ENCODE data around the gene GLIPR1L1. TPM values are rescaled to one million over a fixed set of nuclear protein-coding genes. Genes with fewer than 3 reads are reported as not detected.

GLIPR1L1 gene
- total and polyA plus RNA-seq, 2 of the 4 experiments (the other 2 are of a cell fraction): not detected

GRCh38 chr12:75341873-75342272 is 7.4 kb downstream of the GLIPR1L1 start:
- WGBS, 2 experiments (ENCODE audit: extremely low coverage in 2 of 2, insufficient read length in 1 of 2): no CpG with 5 or more reads among the region's 5 CpGs

More at GRCh38 chr12:75341873-75342272, 7.4 kb downstream of the GLIPR1L1 start:
- H3K4me1 ChIP-seq (ENCODE audit: control insufficient read depth, insufficient read depth, low read length): no peaks in the 10 kb centered on the region
- H2AK9ac ChIP-seq (replicated peaks; ENCODE audit: low read depth, low read length, poor library complexity): no peak overlapping the region
- no peak overlapping the region for H3K18ac ChIP-seq (ENCODE audit: low read depth, low read length)
- no peak overlapping the region for H3K4ac ChIP-seq (ENCODE audit: low read depth, low read length)
- H3K56ac ChIP-seq (ENCODE audit: extremely low read depth, insufficient read depth, low read length): no peak overlapping the region
- CTCF ChIA-PET: no interaction called here
- H3K14ac ChIP-seq (replicated peaks; ENCODE audit: low read depth, low read length): no peak overlapping the region
- no peak overlapping the region for H2BK15ac ChIP-seq (ENCODE audit: low read depth, low read length)
- H4K5ac ChIP-seq (ENCODE audit: low read depth, low read length): no peak overlapping the region
- no peak overlapping the region for H2AK5ac ChIP-seq (ENCODE audit: low read depth, low read length)
- H3K27ac ChIP-seq (ENCODE audit: insufficient read depth, low read length): no peak overlapping the region
- H3K9me3 ChIP-seq (ENCODE audit: control insufficient read depth, insufficient read depth, low read length): no peaks in the 10 kb centered on the region
- H3K4me2 ChIP-seq (ENCODE audit: low read depth, low read length): no peak overlapping the region
- DNase-seq (peak; percentile 4), ATAC-seq (ENCODE audit: low read depth) (no peak)
- no peaks in the 10 kb centered on the region for H3K9me1 ChIP-seq (ENCODE audit: insufficient read depth, low read length)
- H2AFZ ChIP-seq (replicated peaks; ENCODE audit: low read length, poor library complexity): no peak overlapping the region
- BruUV-seq (replicated peaks): no TSS peak
- no peak overlapping the region for H2BK5ac ChIP-seq (ENCODE audit: low read depth, low read length, poor library complexity, severe bottlenecking)
- no peaks in the 10 kb centered on the region for H3K79me1 ChIP-seq (ENCODE audit: low read depth in 1 of 2, low read length in 2 of 2)
- H2BK120ac ChIP-seq (ENCODE audit: low read depth, low read length): no peak overlapping the region
- H4K8ac ChIP-seq (ENCODE audit: low read depth in 2 of 2, low read length in 2 of 2): no peak overlapping the region
- POLR2A ChIA-PET (ENCODE audit: unreplicated experiment): no interaction called here
- no peak overlapping the region for H3K4me3 ChIP-seq (ENCODE audit: insufficient read depth, low read depth, low read length)
- intact Hi-C loops (cut with micrococcal nuclease): no loop called here
- H3K23ac ChIP-seq (ENCODE audit: low read depth, low read length): no peak overlapping the region
- no peaks in the 10 kb centered on the region for H3K36me3 ChIP-seq (ENCODE audit: control insufficient read depth, insufficient read depth, low read length)
- no peaks in the 10 kb centered on the region; the same call in 1 of the 2 replicates for H3K27me3 ChIP-seq (ENCODE audit: control insufficient read depth, insufficient read depth, low read length)
- H4K91ac ChIP-seq (ENCODE audit: insufficient read depth, low read depth, low read length): no peak overlapping the region
- no peak overlapping the region for H3K9ac ChIP-seq (ENCODE audit: low read depth, low read length)
- TF ChIP-seq RAD21 (IDR thresholded peaks at IDR 0.05; ENCODE audit: low read length): no peak
- no peak for TF ChIP-seq NFE2L2 (IDR thresholded peaks at IDR 0.05; ENCODE audit: low read depth, low read length)
- TF ChIP-seq SMC3 (IDR thresholded peaks at IDR 0.05; ENCODE audit: low read depth, low read length): no peak
- no peak for TF ChIP-seq POLR2A (IDR thresholded peaks at IDR 0.05; ENCODE audit: low read depth, low read length)
- no peak for TF ChIP-seq MAZ (IDR thresholded peaks at IDR 0.05; ENCODE audit: borderline replicate concordance, low read depth, low read length)
- TF ChIP-seq CTCF (conservative IDR thresholded peaks at IDR 0.05; ENCODE audit: low read depth, low read length): no peak
- TF ChIP-seq FOS (IDR thresholded peaks at IDR 0.05; ENCODE audit: low read depth, low read length): no peak
- TF ChIP-seq CEBPB (IDR thresholded peaks at IDR 0.05; ENCODE audit: low read depth, low read length): no peak
- no peak for TF ChIP-seq MXI1 (IDR thresholded peaks at IDR 0.05; ENCODE audit: borderline replicate concordance, low read depth, low read length)
- TF ChIP-seq USF2 (IDR thresholded peaks at IDR 0.05; ENCODE audit: low read depth, low read length): no peak
- no peak for TF ChIP-seq MAFK (IDR thresholded peaks at IDR 0.05; ENCODE audit: low read depth, low read length)
- no peak for TF ChIP-seq BHLHE40 (IDR thresholded peaks at IDR 0.05; ENCODE audit: low read depth, low read length)
- no peak for TF ChIP-seq ELK1 (IDR thresholded peaks at IDR 0.05; ENCODE audit: borderline replicate concordance, low read depth, low read length)
- TF ChIP-seq RCOR1 (IDR thresholded peaks at IDR 0.05; ENCODE audit: insufficient replicate concordance, low read length): no peak
- TF ChIP-seq RFX5 (IDR thresholded peaks at IDR 0.05; ENCODE audit: low read depth, low read length): no peak
- TF ChIP-seq CHD1 (IDR thresholded peaks at IDR 0.05; ENCODE audit: low read depth, low read length): no peak
- no peaks in the 10 kb centered on the region for H4K20me1 ChIP-seq (ENCODE audit: insufficient read depth, low read length)
- dilution Hi-C loops (cut with HindIII; ENCODE audit: low sequenced_read_pairs, unreplicated experiment): no loop called here
- no peak overlapping the region for H2BK20ac ChIP-seq (ENCODE audit: low read depth, low read length)
- in situ Hi-C loops (cut with MboI; ENCODE audit: low sequenced_read_pairs): loop anchor here (25.0 kb wide), 1 partner anchor 695 kb away; the partner anchor contains the start of gene PHLDA1
